Right atrium auricular region (tissue), 2 donors: Measurements from ENCODE around the gene SEC24B. TPM values are rescaled to one million over a fixed set of nuclear protein-coding genes. Genes with fewer than 3 reads are reported as not detected.
"Not testable (repeated sequence)": the region's sequence is repeated elsewhere in the genome, so short reads cannot be mapped to it uniquely, and the experiment has no call there.

Source experiments
- DNase-seq: peaks from one replicate; pipeline ENCODE4 v3.0.0-alpha.2; 2019; ENCODE audit warnings: low spot score
- H3K27ac ChIP-seq, 2 donors: fragments of 200-600 bp; sonication (generic); 1 replicate in 1 of 2; 2 replicates in 1 of 2; pipeline ENCODE4 v1.5.1; 2016 to 2019
- H3K27me3 ChIP-seq, 2 donors: fragments of 200-600 bp; sonication (generic); one replicate each; pipeline versions ENCODE4 v1.5.1 to v1.6.0; 2017 to 2019
- H3K36me3 ChIP-seq: fragments of 200-600 bp; sonication (generic); one replicate; pipeline ENCODE4 v1.5.1; 2016
- H3K4me1 ChIP-seq, 2 donors: fragments of 200-600 bp; sonication (generic); one replicate each; pipeline versions ENCODE4 v1.5.1 to v1.6.0; 2017 to 2019
- H3K4me3 ChIP-seq, 2 donors: fragments of 200-600 bp; sonication (generic); 1 replicate in 1 of 2; 2 replicates in 1 of 2; pipeline ENCODE4 v1.5.1; 2017 to 2019; ENCODE audit warnings: mild to moderate bottlenecking in 1 of 2, moderate library complexity in 1 of 2
- H3K9me3 ChIP-seq, 2 donors: fragments of 200-600 bp; sonication (generic); one replicate each; pipeline ENCODE4 v1.5.1; 2019
- CTCF ChIP-seq, 2 donors: fragments of 200-600 bp; sonication (generic); IDR thresholded peaks; one replicate each; pipeline ENCODE4 v1.5.1; 2019; ENCODE audit warnings: antibody characterized with exemption in 2 of 2
- total RNA-seq, 2 donors: library from RNA; depleted of rRNA; stranded (reverse); fragments of >200 nt; gene quantifications; one replicate each; pipeline ENCODE4 v1.1.0, GENCODE V29; 2016

Gene SEC24B
- total RNA-seq, 2 donors from 2014 or later: 26.3 to 27.4 TPM

GRCh38 chr4:109511414-109511813 is 77.8 kb downstream of the SEC24B start:
- Histone ChIP-seq H3K36me3 (peaks cover 71% of the 10 kb centered on the region), H3K4me1 (no peaks in the 10 kb centered on the region), H3K9me3 (no peaks in the 10 kb centered on the region), H3K27ac (no peak overlapping the region), H3K4me3 (no peak overlapping the region), H3K27me3 (no peaks in the 10 kb centered on the region)
- DNase-seq: no peak
- no peak for TF ChIP-seq CTCF (IDR thresholded peaks at IDR 0.05)

GRCh38 chr4:109513368-109513767 is 79.8 kb downstream of the SEC24B start:
- not testable (repeated sequence) for H3K4me1 ChIP-seq, H3K4me3 ChIP-seq, H3K9me3 ChIP-seq, H3K27ac ChIP-seq, DNase-seq, H3K27me3 ChIP-seq
- peaks cover 65% of the 10 kb centered on the region for H3K36me3 ChIP-seq

- TF ChIP-seq CTCF (IDR thresholded peaks at IDR 0.05): no peak
- H3K27ac ChIP-seq: no peak overlapping the region
- peaks cover 80% of the 10 kb centered on the region for H3K36me3 ChIP-seq
- H3K4me1 ChIP-seq: no peaks in the 10 kb centered on the region
- no peaks in the 10 kb centered on the region for H3K27me3 ChIP-seq
- no peak overlapping the region for H3K4me3 ChIP-seq
- no peak for DNase-seq
- no peaks in the 10 kb centered on the region for H3K9me3 ChIP-seq
Observed at GRCh38 chr4:109532182-109532581, 98.6 kb downstream of the SEC24B start.

GRCh38 chr4:109545401-109545800 is 111.8 kb downstream of the SEC24B start:
- peaks cover 18% of the 10 kb centered on the region for H3K36me3 ChIP-seq

GRCh38 chr4:109547394-109547793 is 113.8 kb downstream of the SEC24B start:
- no peaks in the 10 kb centered on the region for H3K4me1 ChIP-seq
- no peak for DNase-seq
- no peak overlapping the region for H3K27ac ChIP-seq
- no peaks in the 10 kb centered on the region for H3K9me3 ChIP-seq
- H3K4me3 ChIP-seq: no peak overlapping the region
- H3K27me3 ChIP-seq: no peaks in the 10 kb centered on the region
- peaks cover 7% of the 10 kb centered on the region for H3K36me3 ChIP-seq
- TF ChIP-seq CTCF (IDR thresholded peaks at IDR 0.05): no peak

More at GRCh38 chr4:109545401-109545800, 111.8 kb downstream of the SEC24B start:
- TF ChIP-seq CTCF (IDR thresholded peaks at IDR 0.05): no peak
- no peak overlapping the region for H3K27ac ChIP-seq
- no peaks in the 10 kb centered on the region for H3K27me3 ChIP-seq
- H3K9me3 ChIP-seq: no peaks in the 10 kb centered on the region
- H3K4me1 ChIP-seq: no peaks in the 10 kb centered on the region
- no peak overlapping the region for H3K4me3 ChIP-seq
- no peak for DNase-seq

- no peak for DNase-seq
- TF ChIP-seq CTCF (IDR thresholded peaks at IDR 0.05): no peak
- no peaks in the 10 kb centered on the region for H3K9me3 ChIP-seq
- no peaks in the 10 kb centered on the region for H3K4me1 ChIP-seq
- H3K36me3 ChIP-seq: peaks cover 7% of the 10 kb centered on the region
- H3K4me3 ChIP-seq: no peak overlapping the region
- H3K27ac ChIP-seq: peak overlapping the region in 1 of 2 donors; percentile 16
- H3K27me3 ChIP-seq: no peaks in the 10 kb centered on the region
Observed at GRCh38 chr4:109548655-109549054, 115.0 kb downstream of the SEC24B start.
